Endothelial cell of umbilical vein (primary cell): ENCODE data around the gene FAM83F.

Source experiments
- EZH2 ChIP-seq: IDR thresholded peaks from 2 replicates; pipeline ENCODE4 v1.6.1; 2012; ENCODE audit warnings: borderline replicate concordance, low read depth, mild to moderate bottlenecking, moderate library complexity, low read length, inconsistent platforms; ENCODE audit not compliant: severe bottlenecking
- FOS ChIP-seq: IDR thresholded peaks from 2 replicates; pipeline ENCODE4 v1.6.1; 2011; ENCODE audit warnings: mild to moderate bottlenecking, low read length, moderate library complexity, borderline replicate concordance; ENCODE audit not compliant: insufficient read depth
- JUN ChIP-seq: IDR thresholded peaks from 2 replicates; pipeline ENCODE4 v1.6.1; 2011; ENCODE audit warnings: borderline replicate concordance, low read depth; ENCODE audit not compliant: insufficient read length, insufficient read depth
- MYC ChIP-seq: IDR thresholded peaks from one replicate; pipeline ENCODE4 v1.6.1; 2011; ENCODE audit warnings: mild to moderate bottlenecking, low read depth, low read length
- POLR2A ChIP-seq: IDR thresholded peaks from 2 replicates; pipeline ENCODE4 v1.6.1; 2012; ENCODE audit warnings: low read depth, mild to moderate bottlenecking, control low read depth, low read length
- POLR2AphosphoS5 ChIP-seq: IDR thresholded peaks from 2 replicates; pipeline ENCODE4 v1.6.1; 2012; ENCODE audit warnings: low read depth, mild to moderate bottlenecking, control low read depth, low read length, moderate library complexity; ENCODE audit not compliant: insufficient read depth
- TF ChIP-seq, protein P1 (sequence below), 2 donors: IDR thresholded peaks; 1 replicate in 1 of 2; 2 replicates in 1 of 2; pipeline ENCODE4 v1.5.1; 2011; ENCODE audit warnings: low read length in 2 of 2, mild to moderate bottlenecking in 2 of 2, moderate library complexity in 2 of 2, control low read depth in 1 of 2, inconsistent platforms in 1 of 2, low read depth in 1 of 2; ENCODE audit not compliant: insufficient read depth in 1 of 2; ENCODE audit errors: extremely low read depth in 1 of 2
- TF ChIP-seq, protein P2 (sequence below): IDR thresholded peaks from 2 replicates; pipeline ENCODE4 v1.6.1; 2011; ENCODE audit not compliant: insufficient read depth, insufficient read length

DNA sequence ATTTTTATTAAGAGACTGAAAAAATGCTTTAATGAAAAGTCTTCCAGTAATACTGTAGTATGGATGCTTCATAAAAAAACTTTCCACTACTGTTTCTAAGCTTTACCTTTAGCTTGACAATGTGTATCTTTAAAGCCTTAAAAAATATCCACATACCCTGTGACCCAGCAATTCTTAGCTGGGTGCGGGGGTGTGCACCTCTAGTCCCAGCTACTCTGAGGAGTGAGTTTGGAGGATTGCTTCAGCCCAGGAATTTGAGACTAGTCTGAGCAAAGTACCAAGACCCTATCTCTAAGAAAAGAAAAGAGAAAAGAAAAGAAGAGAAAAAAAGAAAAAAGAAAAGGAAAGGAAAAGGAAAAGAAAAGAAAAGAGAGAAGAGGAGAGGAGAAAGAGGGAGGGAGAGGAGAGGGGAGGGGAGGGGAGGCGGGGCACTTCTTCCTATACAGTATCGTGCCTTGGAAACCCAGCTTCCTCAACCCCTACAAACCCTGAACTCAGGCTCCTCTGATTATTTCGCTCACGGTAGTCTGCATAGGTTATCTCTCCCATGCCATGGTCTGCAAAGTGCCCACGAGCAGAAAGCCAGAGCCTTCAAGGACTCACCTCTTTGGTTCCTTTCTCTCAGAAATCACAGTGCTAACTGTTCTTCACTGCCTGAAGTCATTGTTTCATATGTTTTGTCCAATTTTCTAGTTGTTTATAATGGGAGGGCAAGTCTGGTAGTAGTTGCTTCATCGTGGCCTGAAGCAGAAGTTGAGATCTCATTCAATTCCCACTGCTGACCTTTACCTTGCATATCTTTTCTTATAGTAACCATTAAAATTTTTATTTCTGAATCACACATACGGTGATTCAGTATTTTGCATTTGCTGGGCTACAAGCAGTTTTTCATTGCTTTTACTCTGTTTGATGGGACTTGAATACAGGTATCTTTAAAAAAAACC is 82.2 kb downstream of the FAM83F start:
- TF ChIP-seq POLR2A (no peak), MYC (no peak), EZH2 (no peak), FOS (no peak), POLR2AphosphoS5 (no peak), JUN (no peak)
- TF ChIP-seq, protein P1, sequence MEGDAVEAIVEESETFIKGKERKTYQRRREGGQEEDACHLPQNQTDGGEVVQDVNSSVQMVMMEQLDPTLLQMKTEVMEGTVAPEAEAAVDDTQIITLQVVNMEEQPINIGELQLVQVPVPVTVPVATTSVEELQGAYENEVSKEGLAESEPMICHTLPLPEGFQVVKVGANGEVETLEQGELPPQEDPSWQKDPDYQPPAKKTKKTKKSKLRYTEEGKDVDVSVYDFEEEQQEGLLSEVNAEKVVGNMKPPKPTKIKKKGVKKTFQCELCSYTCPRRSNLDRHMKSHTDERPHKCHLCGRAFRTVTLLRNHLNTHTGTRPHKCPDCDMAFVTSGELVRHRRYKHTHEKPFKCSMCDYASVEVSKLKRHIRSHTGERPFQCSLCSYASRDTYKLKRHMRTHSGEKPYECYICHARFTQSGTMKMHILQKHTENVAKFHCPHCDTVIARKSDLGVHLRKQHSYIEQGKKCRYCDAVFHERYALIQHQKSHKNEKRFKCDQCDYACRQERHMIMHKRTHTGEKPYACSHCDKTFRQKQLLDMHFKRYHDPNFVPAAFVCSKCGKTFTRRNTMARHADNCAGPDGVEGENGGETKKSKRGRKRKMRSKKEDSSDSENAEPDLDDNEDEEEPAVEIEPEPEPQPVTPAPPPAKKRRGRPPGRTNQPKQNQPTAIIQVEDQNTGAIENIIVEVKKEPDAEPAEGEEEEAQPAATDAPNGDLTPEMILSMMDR (IDR thresholded peaks at IDR 0.05; ENCODE audit: extremely low read depth in 1 of 2, insufficient read depth in 1 of 2, low read depth in 1 of 2, low read length in 2 of 2) = no peak
- TF ChIP-seq, protein P2, sequence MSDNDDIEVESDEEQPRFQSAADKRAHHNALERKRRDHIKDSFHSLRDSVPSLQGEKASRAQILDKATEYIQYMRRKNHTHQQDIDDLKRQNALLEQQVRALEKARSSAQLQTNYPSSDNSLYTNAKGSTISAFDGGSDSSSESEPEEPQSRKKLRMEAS = no peak
